GM12872 (cell line): Measurements from ENCODE around the gene SCUBE3.

Experiments
- TF ChIP-seq, protein P1 (sequence below): IDR thresholded peaks from 3 replicates; pipeline ENCODE4 v1.5.1; 2011; ENCODE audit warnings: low read depth, mild to moderate bottlenecking, low read length, moderate library complexity; ENCODE audit not compliant: insufficient read depth

The SCUBE3 gene

GRCh38 chr6:35188886-35189285 lies 24.9 kb upstream of the SCUBE3 start:
- TF ChIP-seq, protein P1, sequence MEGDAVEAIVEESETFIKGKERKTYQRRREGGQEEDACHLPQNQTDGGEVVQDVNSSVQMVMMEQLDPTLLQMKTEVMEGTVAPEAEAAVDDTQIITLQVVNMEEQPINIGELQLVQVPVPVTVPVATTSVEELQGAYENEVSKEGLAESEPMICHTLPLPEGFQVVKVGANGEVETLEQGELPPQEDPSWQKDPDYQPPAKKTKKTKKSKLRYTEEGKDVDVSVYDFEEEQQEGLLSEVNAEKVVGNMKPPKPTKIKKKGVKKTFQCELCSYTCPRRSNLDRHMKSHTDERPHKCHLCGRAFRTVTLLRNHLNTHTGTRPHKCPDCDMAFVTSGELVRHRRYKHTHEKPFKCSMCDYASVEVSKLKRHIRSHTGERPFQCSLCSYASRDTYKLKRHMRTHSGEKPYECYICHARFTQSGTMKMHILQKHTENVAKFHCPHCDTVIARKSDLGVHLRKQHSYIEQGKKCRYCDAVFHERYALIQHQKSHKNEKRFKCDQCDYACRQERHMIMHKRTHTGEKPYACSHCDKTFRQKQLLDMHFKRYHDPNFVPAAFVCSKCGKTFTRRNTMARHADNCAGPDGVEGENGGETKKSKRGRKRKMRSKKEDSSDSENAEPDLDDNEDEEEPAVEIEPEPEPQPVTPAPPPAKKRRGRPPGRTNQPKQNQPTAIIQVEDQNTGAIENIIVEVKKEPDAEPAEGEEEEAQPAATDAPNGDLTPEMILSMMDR, result no peak

DNA sequence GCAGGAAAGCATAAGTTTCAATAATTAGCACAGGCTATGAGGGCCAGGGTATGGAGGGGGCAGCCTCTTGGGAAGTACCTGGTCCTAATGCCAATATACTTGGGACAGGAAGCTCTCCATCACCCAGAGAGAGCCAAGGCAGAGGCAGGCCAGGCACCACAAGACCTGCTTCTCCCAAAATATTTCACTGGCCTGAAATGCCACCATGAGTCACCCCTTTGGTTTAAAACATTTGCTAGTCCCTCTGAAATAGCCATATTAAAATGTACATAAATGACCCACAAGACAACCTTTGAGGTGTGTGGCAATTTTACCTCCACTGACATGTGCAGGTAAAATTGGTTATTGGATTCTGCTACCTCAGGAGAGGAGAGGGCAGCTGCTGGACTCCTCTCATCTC lies 23.4 kb upstream of the SCUBE3 start:
- TF ChIP-seq, protein P1, result no peak

DNA sequence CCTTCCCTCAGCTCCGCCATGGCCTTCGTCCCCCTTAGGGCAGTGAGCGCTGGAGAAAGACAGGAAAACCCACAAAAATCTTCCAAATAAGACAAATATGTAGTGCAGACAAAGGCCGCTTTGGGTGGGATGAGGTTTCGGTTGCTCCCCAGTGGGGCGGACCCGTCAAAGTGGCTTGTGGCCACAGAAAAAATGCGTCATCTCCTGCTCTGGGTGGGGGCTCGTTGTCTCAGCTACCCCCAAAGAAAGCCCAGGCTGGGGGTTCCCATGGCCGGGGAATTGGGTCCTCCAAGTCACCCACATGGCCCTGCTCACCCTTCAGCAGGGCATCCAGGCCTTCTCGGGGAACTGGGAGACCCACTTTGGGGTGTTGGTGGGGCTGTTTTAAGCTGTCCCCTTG lies 21.9 kb upstream of the SCUBE3 start:
- TF ChIP-seq, protein P1, result no peak

DNA sequence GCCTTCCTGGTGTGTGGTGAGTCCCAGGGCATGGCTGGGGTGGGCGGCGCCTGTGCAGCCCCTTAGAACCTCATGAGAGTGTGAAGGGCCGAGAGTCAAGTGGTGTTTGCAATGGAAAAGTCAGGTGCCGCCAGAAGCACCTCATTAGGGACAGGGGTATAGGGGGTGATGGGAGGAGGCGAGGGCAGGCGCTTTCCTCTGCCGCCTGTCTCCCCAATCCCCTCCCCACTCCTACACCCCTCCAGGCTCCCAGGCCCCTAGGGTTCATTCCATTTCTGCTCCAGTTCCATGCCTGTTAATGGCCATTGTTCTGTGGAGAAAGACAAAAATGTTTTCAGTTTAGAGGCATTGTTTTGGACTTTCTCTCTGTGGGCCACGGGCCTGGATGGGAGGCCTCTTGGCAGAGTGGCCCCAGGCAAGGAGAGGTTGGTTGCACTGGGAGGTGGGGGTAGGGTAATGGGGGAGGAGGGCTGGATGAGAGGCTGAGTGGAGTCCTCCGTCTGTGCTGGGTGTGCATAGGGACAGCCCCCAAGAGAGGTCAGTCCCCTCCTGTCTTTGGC lies 21.4 kb upstream of the SCUBE3 start:
- TF ChIP-seq, protein P1, result no peak

DNA sequence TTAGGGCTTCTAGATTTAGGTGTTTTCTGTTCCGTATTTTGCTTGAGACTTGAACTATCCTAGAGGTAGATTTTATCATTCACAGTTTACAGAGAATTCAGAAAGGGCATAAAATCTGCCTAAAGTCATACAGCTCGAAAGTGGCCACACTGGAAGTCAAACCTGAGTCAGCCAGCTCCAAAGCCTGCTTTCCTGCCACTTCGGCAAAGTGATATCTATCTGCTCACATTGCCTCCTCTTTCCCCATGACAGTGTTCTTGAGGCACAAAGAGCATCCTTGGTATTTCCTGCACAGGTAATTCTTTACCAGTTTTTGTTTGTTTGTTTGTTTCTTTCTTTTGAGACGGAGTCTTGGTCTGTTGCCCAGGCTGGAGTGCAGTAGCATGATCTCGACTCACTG lies 19.4 kb upstream of the SCUBE3 start:
- TF ChIP-seq, protein P1, result no peak

GRCh38 chr6:35195120-35195780 lies 18.5 kb upstream of the SCUBE3 start:
- TF ChIP-seq, protein P1, result no peak

- TF ChIP-seq, protein P1, result no peak
Observed at GRCh38 chr6:35197196-35197595, 16.6 kb upstream of the SCUBE3 start.
